Activated CD8-positive, alpha-beta memory T cell treated with anti-CD3 and anti-CD28 coated beads, Interleukin-2, amount 50 U/mL, for 48 hours (primary cell): Measurements from ENCODE around the gene GZMM.

Experiments used
- DNase-seq: peaks from one replicate; pipeline ENCODE4 v3.0.0-alpha.2; 2020

GZMM gene

DNA sequence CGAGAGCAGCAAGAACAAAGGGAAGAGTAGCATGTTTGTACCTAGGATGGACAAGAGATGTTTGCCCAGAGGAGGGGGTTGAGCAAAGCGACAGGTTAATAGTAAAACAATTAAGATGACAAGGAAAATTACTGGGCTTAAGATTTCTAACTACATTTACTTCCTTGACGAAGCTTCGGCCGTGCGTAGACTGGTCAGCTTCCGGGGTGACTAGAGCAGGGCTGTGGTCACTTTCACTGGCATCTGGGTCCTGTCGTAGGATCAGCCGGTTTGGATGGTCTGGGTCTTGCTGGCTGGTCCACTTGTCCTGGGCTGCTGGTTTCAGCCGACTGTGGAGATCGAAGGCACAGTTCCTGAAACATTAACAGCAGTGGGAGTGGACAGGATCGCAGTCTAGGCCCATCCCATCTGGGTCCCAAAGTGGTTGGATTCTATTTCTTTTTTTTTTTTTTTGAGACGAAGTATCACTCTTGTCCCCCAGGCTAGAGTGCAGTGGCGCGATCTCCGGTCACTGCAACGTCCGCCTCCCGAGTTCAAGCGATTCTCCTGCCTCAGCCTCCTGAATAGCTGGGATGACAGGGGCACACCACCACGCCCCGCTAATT lies 23.5 kb downstream of the GZMM start:
- DNase-seq: no peak

DNA sequence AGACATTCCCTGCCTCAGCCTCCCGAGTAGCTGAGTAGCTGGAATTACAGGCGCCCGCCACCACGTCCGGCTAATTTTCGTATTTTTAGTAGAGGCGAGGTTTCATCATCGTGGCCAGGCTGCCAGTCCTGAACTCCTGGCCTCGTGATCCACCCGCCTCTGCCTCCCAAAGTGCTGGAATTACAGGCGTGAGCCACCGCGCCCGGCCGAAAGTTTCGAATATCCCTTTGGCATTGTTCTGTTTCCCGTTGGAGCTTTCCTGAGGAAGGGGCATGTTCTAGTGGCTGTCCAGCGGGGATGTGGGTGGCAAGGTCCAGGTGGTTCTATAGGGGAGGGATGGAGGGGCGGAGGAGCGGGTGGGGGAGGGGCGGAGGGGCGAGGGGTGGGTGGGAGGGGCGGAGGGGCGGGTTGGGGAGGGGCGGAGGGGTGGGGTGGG lies 26.4 kb downstream of the GZMM start:
- DNase-seq: no peak

DNA sequence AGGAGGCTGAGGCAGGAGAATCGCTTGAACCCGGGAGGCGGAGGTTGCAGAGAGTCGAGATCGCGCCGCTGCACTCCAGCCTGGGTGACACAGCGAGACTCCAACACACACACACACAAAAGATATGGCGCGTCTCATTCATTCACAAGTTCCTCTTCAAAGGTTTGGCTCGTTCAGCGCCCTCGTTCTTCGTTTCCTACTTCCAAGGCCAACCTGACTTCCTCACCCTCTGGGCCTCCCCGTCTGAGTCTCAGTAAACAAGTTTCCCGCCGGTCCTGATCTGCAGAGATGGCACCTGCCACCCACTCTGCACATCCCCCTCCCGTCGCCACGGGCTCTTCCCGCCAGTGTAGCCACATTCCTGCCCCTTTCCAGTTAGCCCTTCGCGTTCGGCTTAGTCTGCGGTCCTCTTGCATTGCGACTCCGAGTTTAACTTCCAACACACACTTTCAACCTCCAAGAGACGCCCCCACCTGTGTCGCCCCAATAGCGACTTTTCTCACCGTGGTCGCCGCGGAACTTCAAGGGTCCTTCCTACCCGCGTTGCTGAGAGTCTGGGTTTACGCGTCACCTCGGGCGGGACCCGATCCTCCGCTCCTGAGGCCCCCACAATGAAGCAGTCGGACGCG lies 27.2 kb downstream of the GZMM start:
- peak; percentile 82 for DNase-seq

GRCh38 chr19:571566-571974 lies 27.7 kb downstream of the GZMM start:
- DNase-seq: no peak

GRCh38 chr19:572140-572742 lies 28.4 kb downstream of the GZMM start, which contains the start of gene BSG:
BSG (plus strand) TSS chr19:572596; CDS start chr19:572635, 39 bp downstream.
- peak; percentile 99 for DNase-seq

DNA sequence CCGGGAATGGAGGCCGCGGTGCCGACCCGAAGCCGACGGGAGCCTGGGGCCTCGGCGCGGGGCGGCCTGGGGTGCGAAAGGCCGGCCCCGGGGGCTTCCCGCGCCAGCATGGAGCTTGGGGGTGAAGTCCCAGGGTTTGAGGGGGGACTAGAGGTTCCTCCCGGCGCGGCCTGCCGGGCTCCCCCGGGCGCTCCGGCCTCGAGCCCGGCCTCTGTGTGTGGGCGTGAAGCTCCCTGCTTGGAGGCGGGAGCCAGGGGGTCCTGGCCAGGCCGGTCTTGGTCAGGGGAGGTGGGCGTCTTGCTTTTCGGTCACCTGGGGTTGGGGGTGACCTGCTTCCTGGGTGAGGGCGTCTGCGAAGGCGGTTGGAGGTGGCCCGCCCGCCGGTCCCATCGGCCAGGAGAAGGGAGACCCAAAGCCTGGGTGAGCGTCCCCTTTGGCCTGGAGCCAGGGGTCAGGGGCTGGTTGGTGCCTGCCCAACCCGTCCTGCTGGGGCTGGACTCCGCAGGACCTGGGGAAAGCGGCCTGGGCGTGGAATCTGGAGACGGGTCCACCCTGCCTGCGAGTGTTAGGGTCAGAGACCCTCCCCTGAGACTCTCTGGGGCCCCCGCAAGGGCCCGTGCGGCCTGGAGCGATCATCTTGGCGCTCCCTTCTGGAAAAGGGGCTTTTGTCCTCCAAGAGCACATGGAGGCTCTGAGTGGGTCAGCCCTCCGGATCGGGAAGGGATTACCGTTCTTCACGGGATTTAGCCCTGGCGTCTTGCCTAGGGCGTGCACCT lies 29.1 kb downstream of the GZMM start:
- no peak for DNase-seq

DNA sequence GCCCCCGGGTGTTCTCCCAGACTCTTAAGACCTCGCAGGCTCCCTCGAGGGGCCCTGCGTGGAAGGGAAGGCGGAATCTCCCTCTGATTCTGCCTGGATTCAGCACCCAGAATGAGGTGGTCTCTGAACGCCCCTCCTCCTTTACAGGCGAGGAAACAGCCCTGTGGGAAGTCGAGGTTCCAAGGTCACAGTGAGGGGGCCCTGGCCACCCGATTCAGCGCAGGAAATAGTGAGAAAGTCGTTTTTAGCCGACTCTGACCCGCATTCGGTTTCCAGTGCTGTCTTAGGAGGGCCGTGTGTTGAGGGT lies 29.6 kb downstream of the GZMM start:
- no peak for DNase-seq

DNA sequence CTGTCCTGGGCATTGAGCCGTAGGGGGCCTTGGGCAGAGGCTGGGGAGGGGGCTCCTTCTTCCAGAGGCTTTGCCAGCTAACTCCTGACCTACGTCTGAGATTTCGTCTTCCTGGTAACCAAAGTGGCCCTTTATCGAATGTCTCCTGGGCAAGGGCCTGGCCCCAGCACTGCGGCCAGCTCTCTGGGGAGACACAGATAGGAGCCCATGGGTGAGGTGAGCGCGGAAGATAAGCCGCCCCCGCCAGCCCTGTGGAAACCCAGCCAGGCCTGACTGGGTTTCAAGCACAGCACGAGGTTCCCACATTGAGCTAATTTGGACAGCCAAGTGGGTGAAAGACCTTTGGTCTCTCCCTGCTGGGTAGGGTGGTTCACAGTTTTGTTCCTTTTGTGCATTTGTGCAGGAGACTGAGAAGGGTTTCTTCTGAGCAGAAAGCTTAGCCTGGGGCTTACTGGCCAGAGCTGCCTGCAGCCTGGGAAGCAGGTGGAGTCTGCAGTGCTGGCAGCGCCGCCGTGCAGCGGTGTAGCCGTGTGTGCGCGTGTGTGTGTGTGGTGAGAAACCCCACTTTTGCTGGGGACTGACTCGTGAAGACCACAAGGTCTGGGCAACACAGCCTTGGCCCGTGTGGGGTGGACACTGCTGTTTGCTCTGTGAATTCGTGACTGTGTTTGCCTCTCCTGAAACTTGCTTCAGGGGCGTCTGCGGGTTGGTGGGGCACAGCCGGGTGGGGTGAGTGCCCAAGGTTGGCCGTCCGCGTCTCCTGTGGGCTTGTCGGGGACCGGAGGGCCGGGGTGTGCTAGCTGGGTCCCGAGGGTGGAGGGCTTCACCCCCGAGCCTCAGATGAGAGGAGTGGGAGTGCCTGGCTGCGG lies 31.0 kb downstream of the GZMM start:
- no peak for DNase-seq

DNA sequence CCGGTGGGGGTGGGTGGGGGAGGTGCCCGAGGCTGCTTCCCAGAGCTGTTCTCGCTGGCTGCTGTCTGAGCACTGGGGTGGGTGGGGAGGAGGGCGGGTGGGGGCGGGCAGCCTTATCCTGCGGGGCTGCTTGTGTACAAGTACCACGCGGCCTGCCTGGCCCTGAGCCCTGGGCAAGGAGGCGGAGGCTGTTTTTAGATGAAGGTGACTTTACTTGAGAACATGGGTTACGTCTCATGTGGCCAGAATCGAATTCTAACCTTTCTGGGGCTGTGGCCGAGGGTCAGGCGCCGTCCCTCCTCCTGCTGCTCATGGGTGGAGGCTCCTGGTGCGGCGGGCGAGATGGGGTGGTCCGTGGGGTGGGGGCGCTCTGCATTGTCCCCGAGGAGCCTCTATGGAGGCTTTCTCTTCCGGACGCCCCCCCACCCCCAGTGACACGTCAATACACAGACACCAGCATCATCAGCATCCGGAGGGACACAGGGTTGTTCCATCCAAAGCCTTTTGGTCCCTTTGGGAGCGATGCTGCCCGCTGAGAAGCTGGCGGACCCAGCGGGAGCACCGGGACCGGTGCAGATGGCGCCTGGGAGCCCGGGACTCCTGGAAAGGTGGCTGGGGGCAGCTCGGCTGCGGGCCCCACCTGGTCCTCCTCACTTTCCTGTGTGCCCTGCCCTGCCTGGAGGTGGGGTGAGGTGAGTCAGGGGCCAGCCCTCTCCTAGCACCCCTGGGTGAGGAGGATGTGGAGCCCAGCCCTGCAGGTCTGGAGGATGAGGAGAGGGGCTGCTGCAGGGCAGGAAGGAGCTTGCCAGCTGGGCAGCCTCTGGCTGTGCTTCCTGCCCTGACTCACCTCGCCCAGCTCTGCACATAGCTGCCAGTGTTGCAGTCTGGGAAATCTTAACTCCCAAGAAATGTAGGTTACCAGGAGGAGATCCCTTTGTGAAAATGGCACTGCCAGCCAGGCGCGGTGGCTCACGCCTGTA lies 32.0 kb downstream of the GZMM start:
- no peak for DNase-seq

GRCh38 chr19:576768-577438 lies 33.0 kb downstream of the GZMM start:
- no peak for DNase-seq

DNA sequence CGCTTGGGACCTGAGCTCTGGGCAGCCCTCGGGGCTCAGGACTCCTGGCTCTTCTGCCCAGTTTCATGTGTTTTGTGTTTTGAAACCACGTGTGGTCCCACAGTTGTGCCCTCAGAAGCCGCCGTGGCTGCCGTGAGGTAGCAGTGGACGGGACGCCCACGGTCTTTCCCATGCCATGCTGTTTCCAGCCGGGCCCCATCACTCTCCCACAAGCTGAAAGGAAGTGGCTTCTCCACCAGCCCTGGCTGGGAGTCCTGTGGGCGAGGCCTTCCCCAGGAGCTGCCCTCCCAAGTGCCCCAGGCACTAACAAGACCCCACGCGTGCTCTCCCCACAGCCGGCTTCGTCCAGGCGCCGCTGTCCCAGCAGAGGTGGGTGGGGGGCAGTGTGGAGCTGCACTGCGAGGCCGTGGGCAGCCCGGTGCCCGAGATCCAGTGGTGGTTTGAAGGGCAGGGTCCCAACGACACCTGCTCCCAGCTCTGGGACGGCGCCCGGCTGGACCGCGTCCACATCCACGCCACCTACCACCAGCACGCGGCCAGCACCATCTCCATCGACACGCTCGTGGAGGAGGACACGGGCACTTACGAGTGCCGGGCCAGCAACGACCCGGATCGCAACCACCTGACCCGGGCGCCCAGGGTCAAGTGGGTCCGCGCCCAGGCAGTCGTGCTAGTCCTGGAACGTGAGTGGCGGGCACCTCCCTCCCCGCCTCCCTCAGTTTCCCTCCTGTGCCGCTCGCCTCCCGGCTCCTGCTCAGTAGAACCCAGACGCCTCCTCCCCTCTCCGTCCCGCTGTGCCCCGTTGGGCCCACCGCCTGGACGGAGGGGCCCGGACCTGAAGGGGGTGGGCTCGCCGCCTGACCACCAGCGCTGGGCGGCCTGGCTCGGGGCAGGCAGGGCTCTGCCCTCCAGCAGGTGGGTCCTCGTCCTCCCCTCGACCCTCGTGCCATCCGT lies 33.9 kb downstream of the GZMM start:
- DNase-seq: no peak

DNA sequence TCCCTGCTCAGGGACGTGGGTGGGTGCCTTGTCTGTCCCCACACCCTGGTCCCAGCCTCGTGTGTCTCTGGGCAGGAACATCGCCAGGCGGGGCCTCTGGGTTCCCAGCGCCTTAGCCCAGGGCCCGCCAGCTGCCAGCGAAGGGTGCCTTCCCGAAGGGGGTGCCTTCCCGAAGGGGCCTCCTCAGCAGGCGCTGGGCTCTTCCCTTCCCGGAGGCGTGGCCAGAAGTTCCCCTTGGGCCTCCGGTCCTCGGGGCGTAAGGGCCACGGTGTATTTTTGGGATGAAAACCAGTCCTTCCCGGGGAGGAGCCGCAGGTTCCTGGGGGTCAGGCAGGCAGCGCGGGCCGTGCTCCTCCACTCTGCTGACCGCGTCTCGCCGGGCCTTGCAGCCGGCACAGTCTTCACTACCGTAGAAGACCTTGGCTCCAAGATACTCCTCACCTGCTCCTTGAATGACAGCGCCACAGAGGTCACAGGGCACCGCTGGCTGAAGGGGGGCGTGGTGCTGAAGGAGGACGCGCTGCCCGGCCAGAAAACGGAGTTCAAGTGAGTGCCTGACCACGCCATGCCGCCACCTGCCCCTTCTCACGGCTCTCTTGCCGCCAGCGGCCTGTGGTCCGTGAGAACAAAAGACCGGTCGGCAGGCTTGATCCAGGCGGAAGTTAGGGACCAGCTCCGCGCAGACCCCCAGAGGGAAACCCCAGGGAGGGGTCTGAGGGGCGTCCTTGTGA lies 35.4 kb downstream of the GZMM start:
- DNase-seq: no peak

GRCh38 chr19:579842-580155 lies 35.9 kb downstream of the GZMM start:
- no peak for DNase-seq

- DNase-seq: no peak
Observed at GRCh38 chr19:580274-580835, 36.5 kb downstream of the GZMM start.

GRCh38 chr19:581399-582111 lies 37.7 kb downstream of the GZMM start:
- no peak for DNase-seq

GRCh38 chr19:582497-583197 lies 38.8 kb downstream of the GZMM start:
- DNase-seq: no peak

DNA sequence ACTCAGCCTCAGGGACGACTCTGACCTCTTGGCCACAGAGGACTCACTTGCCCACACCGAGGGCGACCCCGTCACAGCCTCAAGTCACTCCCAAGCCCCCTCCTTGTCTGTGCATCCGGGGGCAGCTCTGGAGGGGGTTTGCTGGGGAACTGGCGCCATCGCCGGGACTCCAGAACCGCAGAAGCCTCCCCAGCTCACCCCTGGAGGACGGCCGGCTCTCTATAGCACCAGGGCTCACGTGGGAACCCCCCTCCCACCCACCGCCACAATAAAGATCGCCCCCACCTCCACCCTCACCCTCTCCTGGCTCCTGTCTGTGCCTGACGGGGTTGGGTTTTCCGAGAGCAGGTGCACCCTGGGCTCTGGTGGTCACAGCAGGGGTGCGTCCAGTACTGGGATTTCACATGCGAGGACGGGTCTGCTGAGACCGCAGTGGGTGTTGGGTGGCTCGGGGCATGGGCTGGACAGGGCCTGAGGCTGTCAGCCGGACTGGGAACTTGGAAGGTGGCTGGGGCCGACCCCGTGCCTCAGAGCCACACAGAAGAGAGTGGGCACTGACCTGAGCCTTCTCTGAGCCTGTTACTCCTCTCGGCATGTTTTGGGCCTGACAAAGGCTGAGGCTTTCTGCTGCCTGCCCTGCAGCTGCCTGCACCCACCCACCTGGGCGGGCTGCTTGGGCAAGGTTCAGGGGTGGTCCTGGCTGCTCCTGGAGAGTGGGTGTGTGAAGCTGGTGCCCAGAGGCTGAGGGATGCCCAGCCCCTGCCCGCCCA lies 39.5 kb downstream of the GZMM start:
- DNase-seq: no peak
